Activated CD4-positive, CD25-positive, alpha-beta regulatory T cell treated with anti-CD3 and anti-CD28 coated beads, Interleukin-2, amount 50 U/mL, for 72 hours (primary cell): Measurements from ENCODE around the gene WNT5A.

Experiments
- DNase-seq: peaks from one replicate; pipeline ENCODE4 v3.0.0; 2021

Gene WNT5A

DNA sequence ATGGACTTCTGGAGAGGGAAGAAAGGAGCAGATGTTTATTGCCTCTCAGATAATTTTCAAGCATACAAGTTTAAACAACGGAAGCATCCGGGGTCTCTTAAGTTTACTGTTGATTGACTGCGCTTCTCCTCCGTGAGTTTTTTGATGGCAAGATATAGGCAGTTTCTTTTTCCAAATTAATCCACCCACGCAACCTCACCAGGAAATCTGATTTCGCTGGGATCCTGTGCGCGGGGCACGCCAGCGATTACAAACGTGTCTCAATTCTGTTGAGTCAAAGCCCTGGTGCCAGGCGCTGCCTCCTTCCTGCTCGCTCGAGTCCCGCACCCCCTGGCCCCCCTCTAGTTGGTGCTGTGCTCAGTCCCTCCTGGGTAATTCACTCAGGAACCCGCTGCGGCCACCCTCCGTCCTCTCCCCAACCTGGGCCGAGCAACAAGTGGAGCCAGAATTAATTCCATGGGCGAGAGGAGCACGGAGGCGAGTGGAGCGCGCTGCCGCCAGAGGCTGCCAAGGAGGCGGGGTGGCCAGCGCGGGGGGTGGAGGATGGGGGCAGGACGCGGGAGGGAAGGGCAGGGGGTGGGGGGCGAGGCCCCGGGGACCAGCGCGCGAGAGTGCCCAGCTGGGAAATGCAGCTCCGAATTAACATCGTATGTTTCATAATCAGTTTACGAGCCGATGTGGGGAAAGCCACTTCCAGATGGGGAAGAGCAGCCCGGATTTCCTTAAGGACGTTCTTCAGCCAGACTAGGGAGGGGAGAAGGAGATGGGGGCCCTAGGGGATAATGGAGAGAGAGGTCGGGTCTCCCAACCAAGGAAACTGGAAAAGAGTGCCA is 6.0 kb downstream of the WNT5A start:
- DNase-seq, result no peak

- DNase-seq, result no peak
Measured at GRCh38 chr3:55477306-55478303, 9.5 kb downstream of the WNT5A start.

DNA sequence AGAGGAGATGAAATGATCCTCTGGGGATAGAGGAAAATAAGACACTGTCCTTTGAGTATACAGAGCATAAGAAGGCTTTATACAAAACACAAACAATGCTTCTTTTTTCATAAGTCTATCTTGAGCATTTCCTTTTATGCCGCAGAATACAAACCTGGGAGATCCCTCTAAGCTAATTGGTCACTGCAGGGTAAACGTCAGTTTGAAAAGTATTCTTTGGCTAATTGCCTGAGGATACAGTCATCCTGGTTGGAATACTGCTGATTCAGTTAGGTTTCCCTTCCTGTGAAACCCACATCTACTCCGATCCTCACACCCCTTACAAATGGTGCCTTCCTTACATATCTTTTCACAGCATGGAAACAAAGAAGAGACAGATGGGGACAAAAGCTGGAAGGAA is 10.6 kb downstream of the WNT5A start:
- DNase-seq, result no peak

DNA sequence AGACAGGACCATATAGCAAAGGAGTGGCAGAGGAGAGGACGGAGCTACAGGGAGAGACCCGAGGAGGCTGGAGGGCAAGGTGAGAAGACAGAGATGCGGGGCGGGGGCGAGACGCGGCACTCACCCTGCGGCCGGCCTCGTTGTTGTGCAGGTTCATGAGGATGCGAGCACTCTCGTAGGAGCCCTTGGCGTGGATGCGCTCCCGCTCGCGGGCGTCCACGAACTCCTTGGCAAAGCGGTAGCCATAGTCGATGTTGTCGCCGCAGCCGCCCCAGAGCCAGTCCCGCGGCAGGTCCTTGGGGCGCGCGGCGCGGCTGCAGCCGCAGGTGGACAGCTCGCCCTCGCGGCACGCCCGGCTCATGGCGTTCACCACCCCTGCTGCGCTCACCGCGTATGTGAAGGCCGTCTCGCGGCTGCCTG is 12.9 kb downstream of the WNT5A start:
- DNase-seq, result no peak

DNA sequence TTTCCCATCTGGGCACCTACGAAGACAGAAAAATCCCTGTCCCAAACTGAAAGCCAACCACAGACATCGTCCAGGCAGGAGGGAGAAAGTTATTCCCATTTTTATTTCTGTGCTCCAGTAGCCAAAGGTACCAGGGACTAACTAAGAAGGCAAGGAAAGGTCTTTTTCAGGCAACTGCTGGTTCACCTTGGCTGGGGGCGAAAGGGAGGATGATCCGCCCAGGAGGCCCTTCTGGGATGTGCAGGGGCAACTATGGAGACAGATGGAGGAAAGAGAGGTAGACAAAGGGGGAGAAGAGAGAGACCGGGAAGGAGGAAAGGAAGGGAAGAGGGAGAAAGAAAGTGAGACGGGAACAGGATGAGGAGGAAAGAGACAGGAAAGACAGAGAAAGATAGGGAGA is 13.3 kb downstream of the WNT5A start:
- DNase-seq, result no peak

DNA sequence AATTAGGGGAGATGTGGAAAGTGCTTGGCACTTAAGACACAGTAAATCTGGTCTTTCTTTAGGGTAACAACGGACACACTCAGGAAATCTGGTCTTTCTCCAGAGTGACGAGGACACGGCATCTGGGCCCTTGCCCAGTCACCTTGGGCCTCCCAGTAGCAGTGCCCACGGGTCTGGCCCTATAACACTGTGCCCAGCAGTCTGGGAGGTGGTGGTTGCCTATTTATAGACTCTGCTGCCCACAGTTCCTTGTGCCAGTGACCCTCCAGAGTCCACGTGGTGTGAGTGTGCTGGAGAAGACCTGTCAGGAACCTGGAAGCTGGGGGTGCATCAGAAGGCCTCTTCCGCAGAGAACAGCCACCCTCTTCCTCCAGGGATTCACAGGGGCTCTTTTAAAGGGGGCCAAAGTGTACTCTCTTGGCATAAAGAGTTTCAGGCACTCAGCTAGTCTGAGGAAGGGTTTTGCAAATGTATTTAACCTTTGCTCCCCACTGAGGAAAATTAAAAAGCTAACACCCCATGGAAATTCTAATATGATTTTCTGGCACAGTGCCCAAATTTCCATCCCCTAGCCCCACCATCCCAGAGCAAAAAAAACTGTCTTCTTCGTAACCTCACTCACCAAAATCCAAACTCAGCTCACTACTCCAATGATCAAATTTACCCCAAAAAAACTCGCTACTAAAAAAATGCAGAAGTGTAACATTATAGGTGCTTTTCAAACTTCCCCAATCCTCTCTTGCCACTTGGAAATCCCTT is 15.4 kb downstream of the WNT5A start:
- DNase-seq, result no peak

GRCh38 chr3:55471084-55471483 is 16.0 kb downstream of the WNT5A start:
- DNase-seq, result no peak

GRCh38 chr3:55469957-55470526 is 17.1 kb downstream of the WNT5A start:
- no peak for DNase-seq

DNA sequence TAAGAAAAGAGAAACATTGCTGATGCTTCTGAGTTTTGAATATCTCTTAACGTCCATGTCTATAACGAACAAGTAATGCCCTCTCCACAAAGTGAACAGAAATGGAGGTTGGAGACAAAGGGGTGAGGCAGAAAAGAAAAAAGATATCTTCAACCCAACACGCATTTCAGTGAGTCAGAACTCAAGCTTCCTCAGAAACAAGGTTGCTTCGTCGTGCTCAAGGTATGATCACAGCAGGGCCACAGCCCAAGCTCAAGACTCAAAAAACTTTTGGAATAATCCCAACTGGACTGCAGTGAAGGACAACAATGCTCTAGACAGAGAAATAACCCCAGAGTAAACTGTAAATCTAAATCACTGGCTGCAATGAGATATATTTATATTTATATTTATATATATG is 18.9 kb downstream of the WNT5A start:
- DNase-seq, result no peak

DNA sequence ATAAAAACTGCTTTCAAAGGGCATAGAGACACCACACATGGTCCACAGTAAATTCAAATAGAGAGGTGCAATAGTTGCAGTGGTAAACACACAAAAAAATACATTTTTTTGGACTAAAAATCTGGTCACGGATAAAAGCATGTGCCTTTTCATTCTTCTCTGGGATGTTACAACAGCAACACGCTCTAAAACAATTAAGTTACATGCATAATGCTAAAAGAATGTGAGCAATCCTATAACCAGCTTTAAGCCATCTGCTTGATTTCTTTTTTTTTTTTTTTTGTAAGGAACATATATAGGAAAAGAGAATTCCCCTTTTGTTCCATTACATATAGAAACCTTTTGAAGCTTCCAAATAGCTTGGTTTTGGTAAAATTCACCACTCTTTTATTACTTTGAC is 20.0 kb downstream of the WNT5A start:
- no peak for DNase-seq

- DNase-seq, result no peak
Measured at GRCh38 chr3:55466526-55466925, 20.6 kb downstream of the WNT5A start.

- no peak for DNase-seq
Measured at GRCh38 chr3:55461896-55462295, 25.2 kb downstream of the WNT5A start.

- DNase-seq, result no peak
Measured at GRCh38 chr3:55459838-55460237, 27.3 kb downstream of the WNT5A start.

DNA sequence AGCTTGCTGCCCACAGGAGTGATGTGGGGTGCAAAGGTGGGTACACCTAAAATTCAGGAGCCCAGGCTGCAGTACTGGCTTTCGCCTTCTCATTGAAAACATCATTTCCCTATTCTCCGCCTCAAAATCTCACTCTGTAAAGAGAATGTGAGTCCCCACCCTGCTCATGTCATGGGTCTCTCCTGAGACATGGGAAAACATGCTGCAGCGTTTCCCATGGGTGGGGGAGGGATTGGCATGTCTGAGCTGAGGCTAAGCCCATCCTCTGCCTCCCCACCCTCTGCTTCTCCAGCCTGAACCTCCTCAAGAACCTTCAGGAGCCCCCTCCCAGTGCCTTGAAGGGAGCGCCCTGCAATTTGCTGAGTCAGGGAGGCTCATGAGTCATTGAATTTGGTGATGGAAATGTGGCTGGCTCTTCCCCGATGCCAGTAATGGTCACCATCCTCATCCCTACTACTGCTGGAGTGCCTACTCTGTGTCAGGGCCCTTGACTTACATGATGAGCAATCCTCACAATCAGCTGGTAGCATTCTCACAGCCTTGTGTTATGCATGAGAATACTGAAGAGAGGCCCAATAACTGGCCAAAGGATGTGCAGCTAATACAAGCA is 28.8 kb downstream of the WNT5A start:
- DNase-seq, result no peak

- no peak for DNase-seq
Measured at GRCh38 chr3:55455915-55456314, 31.2 kb downstream of the WNT5A start.

DNA sequence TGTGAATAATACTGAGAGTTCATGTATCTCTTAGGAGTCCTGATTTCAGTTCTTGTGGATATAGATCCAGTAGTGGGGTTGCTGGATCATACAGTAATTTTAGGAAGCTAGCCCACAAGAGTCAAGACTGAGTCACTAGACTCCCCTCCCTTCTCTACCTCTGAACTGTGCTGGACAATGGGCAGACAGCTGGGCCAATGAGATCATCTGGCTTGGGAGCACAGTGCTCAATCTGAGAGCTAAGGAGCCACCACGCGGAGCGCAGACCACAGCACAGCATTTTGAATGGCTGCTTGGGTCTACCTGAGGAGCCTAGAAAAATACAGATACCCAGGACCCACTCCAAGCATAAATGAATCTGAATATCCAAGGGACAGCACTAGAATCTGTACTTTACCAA is 32.5 kb downstream of the WNT5A start:
- DNase-seq, result no peak

DNA sequence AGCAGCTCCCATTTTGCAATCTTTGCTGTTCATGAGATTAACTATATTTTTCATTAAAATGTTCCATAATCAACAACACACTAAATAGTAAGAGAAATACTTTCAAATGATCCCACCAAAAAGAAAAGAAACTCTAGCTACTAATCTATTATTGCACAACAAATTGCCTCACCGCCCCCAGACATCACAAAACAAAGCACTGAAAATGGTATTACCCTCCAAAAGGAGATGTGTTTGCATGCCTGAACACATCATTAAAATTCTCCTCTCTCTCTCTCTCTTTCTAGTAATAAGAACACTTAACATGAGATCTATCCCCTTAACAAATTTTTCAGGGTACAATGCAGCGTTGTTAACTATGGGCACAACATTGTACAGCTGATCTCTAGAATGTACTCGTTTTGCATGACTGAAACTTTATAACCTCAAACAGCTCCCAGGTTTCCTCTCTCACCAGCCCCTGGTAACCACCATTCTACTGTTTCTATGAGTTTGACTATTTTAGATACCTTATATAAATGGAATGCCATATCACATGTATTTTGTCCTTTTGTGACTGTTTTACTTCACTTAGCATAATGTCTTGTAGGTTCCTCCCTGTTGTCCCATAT is 33.1 kb downstream of the WNT5A start:
- DNase-seq, result no peak

- no peak for DNase-seq
Measured at GRCh38 chr3:55452886-55453285, 34.2 kb downstream of the WNT5A start.

- no peak for DNase-seq
Measured at GRCh38 chr3:55449527-55449926, 37.6 kb downstream of the WNT5A start.

DNA sequence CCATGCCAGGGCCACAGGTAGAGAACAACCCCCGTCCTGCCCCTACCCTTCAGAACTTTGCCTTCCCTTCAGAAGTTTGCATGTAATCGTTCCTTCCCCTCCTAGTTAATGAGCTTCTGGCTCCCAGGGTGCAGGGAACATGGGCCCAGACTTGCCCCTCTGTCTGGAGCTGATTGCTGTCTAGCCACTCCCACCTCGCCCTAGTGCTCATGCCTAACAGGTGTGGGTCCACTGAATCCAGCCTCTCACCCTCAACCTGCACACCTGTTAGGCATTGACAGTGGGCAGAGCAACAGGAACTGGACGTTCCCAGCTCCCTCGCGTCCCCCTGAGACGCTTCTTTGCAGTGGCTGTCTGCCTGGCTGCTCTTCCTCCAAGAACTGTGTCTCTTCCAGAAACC is 40.3 kb downstream of the WNT5A start:
- DNase-seq, result no peak

DNA sequence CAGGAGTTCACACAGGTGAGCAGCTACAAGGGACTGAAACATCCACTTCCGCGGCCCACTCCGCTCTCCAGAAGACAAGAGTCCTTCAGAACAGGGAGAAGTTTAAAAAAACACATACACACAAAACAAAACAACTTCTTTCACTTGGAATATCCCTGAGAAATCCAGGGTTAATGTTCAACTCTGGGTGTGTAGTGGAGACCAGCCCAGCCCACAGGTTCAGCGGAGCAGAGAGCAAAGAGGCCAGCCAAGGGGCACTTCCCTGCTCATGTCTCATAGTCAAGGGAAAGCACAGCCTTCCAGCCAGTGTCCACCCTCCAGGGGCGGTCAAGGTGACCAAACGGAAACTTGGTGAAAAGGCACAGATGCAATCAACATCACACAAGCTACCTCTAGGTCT is 41.6 kb downstream of the WNT5A start:
- DNase-seq, result no peak

DNA sequence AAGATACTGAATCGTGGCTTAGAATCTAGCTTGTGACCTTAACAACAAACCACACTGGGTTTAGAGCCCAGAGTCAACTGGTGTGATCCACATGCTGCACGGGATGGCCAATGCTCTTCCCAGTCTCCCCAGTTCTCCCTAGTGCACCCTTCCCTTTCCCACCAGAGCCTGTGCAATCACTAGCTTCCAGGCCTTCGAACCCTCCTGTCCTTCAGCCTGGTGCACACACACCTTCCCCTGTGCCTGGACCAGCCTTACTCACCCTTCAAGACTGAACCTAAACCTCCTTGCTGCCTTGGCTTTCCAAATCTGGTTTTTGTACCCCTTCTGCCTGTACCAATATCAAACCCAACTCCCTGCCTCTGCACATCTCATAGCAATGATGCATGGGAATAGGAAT is 43.8 kb downstream of the WNT5A start:
- DNase-seq, result no peak
